ENCODE data around the gene FERMT3. TPM values are rescaled to one million over a fixed set of nuclear protein-coding genes. Genes with fewer than 3 reads are reported as not detected.

FERMT3 gene
- total and polyA plus RNA-seq, 2 donors (not counting 1 experiment from before 2014, with no cell fraction given), result 1.9 to 3.6 TPM

- Histone ChIP-seq H3K9ac (ENCODE audit: insufficient read depth, low read length) (no peak overlapping the region), H3K27me3 (ENCODE audit: control insufficient read depth, insufficient read depth, low read length) (no peaks in the 10 kb centered on the region), H3K79me2 (ENCODE audit: control insufficient read depth, insufficient read depth, low read length) (no peaks in the 10 kb centered on the region), H3K36me3 (ENCODE audit: control insufficient read depth, insufficient read depth, low read length) (peaks cover 49% of the 10 kb centered on the region), H3K9me3 (ENCODE audit: control insufficient read depth, insufficient read depth, low read depth, low read length) (no peaks in the 10 kb centered on the region), H2AFZ (ENCODE audit: low read length) (no peak overlapping the region), H3K4me3 (replicated peaks in 1 of 4; ENCODE audit: control extremely low read depth in 1 of 4, insufficient read depth in 1 of 4, low read depth in 3 of 4, low read length in 4 of 4) (no peak overlapping the region), H3K4me1 (ENCODE audit: control insufficient read depth, extremely low read depth, insufficient read depth, low read length) (no peaks in the 10 kb centered on the region), H3K27ac (ENCODE audit: insufficient read depth, low read length) (no peak overlapping the region), H4K20me1 (ENCODE audit: control insufficient read depth, extremely low read depth, insufficient read depth, low read length) (no peaks in the 10 kb centered on the region), H3K4me2 (ENCODE audit: extremely low read depth, insufficient read depth, low read length) (no peak overlapping the region)
- TF ChIP-seq EZH2 (IDR thresholded peaks at IDR 0.05; ENCODE audit: low read length, missing control alignments) (no peak), CTCF (conservative IDR thresholded peaks at IDR 0.05 in 1 of 2, IDR thresholded peaks at IDR 0.05 in 1 of 2; ENCODE audit: low read depth in 1 of 2, low read length in 2 of 2) (no peak)
- no peak for DNase-seq (ENCODE audit: low read depth in 2 of 2)
These were observed 55.1 kb downstream of the FERMT3 start for GRCh38 chr11:64261556-64262080.

GRCh38 chr11:64262271-64263002, 55.9 kb downstream of the FERMT3 start:
- Histone ChIP-seq H4K20me1 (ENCODE audit: control insufficient read depth, extremely low read depth, insufficient read depth, low read length) (no peaks in the 10 kb centered on the region), H3K27ac (ENCODE audit: insufficient read depth, low read length) (no peak overlapping the region), H3K4me2 (ENCODE audit: extremely low read depth, insufficient read depth, low read length) (no peak overlapping the region), H3K4me1 (ENCODE audit: control insufficient read depth, extremely low read depth, insufficient read depth, low read length) (peaks cover 5% of the 10 kb centered on the region), H3K9ac (ENCODE audit: insufficient read depth, low read length) (no peak overlapping the region), H3K36me3 (ENCODE audit: control insufficient read depth, insufficient read depth, low read length) (peaks cover 52% of the 10 kb centered on the region), H3K27me3 (ENCODE audit: control insufficient read depth, insufficient read depth, low read length) (no peaks in the 10 kb centered on the region), H3K4me3 (replicated peaks in 1 of 4; ENCODE audit: control extremely low read depth in 1 of 4, insufficient read depth in 1 of 4, low read depth in 3 of 4, low read length in 4 of 4) (no peak overlapping the region), H3K79me2 (ENCODE audit: control insufficient read depth, insufficient read depth, low read length) (no peaks in the 10 kb centered on the region), H3K9me3 (ENCODE audit: control insufficient read depth, insufficient read depth, low read depth, low read length) (no peaks in the 10 kb centered on the region), H2AFZ (ENCODE audit: low read length) (no peak overlapping the region)
- DNase-seq (ENCODE audit: low read depth in 2 of 2), result no peak
- TF ChIP-seq EZH2 (IDR thresholded peaks at IDR 0.05; ENCODE audit: low read length, missing control alignments) (no peak), CTCF (conservative IDR thresholded peaks at IDR 0.05 in 1 of 2, IDR thresholded peaks at IDR 0.05 in 1 of 2; ENCODE audit: low read depth in 1 of 2, low read length in 2 of 2) (no peak)

- H3K4me1 ChIP-seq (ENCODE audit: control insufficient read depth, extremely low read depth, insufficient read depth, low read length), result peaks cover 9% of the 10 kb centered on the region
- H3K79me2 ChIP-seq (ENCODE audit: control insufficient read depth, insufficient read depth, low read length), result no peaks in the 10 kb centered on the region
- no peak overlapping the region for H3K27ac ChIP-seq (ENCODE audit: insufficient read depth, low read length)
- DNase-seq (ENCODE audit: low read depth in 2 of 2), result peak; percentile 56 to 70
- TF ChIP-seq CTCF (conservative IDR thresholded peaks at IDR 0.05 in 1 of 2, IDR thresholded peaks at IDR 0.05 in 1 of 2; ENCODE audit: low read depth in 1 of 2, low read length in 2 of 2), result no peak
- TF ChIP-seq EZH2 (IDR thresholded peaks at IDR 0.05; ENCODE audit: low read length, missing control alignments), result no peak
- no peak overlapping the region for H3K9ac ChIP-seq (ENCODE audit: insufficient read depth, low read length)
- H3K9me3 ChIP-seq (ENCODE audit: control insufficient read depth, insufficient read depth, low read depth, low read length), result no peaks in the 10 kb centered on the region
- no peaks in the 10 kb centered on the region for H4K20me1 ChIP-seq (ENCODE audit: control insufficient read depth, extremely low read depth, insufficient read depth, low read length)
- H3K4me2 ChIP-seq (ENCODE audit: extremely low read depth, insufficient read depth, low read length), result no peak overlapping the region
- H3K4me3 ChIP-seq (replicated peaks in 1 of 4; ENCODE audit: control extremely low read depth in 1 of 4, insufficient read depth in 1 of 4, low read depth in 3 of 4, low read length in 4 of 4), result no peak overlapping the region
- no peak overlapping the region for H2AFZ ChIP-seq (ENCODE audit: low read length)
- H3K36me3 ChIP-seq (ENCODE audit: control insufficient read depth, insufficient read depth, low read length), result peaks cover 51% of the 10 kb centered on the region
- H3K27me3 ChIP-seq (ENCODE audit: control insufficient read depth, insufficient read depth, low read length), result no peaks in the 10 kb centered on the region
These were observed 56.8 kb downstream of the FERMT3 start for GRCh38 chr11:64263021-64263946.

Measured in fibroblast of lung (primary cell).